C4-2B (cell line): ENCODE results near the gene SSH3.

Experiments
- H3K27ac ChIP-seq: fragments of 450-650 bp; 2 replicates; pipeline ENCODE4 v1.5.1; 2017
- ZFX ChIP-seq: fragments of 450-650 bp; IDR thresholded peaks from 2 replicates; pipeline ENCODE4 v1.6.1; 2017
- TF ChIP-seq, protein P1 (sequence below): fragments of 450-650 bp; conservative IDR thresholded peaks from 2 replicates; pipeline ENCODE4 v1.5.1; 2017; ENCODE audit warnings: mild to moderate bottlenecking

Gene SSH3

DNA sequence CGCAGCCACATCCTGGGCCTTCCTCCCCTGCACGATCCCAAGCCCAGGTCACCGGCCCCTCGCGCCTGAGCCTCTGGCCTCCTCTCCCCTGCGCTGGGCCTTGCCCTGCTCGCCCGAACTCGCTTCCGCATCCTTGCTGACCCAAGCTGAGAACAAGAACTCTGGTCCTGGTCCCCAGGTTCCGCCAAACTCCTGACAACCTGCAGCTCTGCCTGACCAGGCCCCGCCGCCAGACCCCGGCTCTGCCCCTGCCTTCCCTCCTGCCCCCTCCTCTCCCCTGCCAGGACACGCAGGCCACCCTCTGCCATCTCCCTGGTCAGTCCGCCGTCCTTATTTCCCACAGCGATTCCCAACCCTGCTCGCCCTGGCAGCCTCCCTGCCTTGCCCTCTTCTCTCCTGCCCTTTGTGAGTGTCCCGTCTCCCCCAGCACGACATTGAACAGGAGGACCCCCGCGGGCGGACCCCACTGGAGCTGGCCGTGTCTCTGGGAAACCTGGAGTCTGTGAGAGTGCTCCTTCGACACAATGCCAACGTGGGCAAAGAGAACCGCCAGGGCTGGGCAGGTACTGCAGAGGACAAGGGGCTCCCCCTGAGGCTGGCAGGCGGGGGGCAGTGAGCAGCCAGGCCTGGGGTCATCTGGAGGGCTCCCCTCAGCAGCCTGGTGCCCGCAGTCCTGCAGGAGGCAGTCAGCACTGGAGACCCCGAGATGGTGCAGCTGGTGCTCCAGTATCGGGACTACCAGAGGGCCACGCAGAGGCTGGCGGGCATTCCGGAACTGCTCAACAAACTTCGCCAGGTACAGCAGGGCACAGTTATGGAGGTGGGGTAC, 13.5 kb upstream of the SSH3 start:
- H3K27ac ChIP-seq, result peak overlapping the region; percentile 100
- TF ChIP-seq ZFX, result peak; percentile 68; the same call in 1 of the 2 replicates
- TF ChIP-seq, protein P1, sequence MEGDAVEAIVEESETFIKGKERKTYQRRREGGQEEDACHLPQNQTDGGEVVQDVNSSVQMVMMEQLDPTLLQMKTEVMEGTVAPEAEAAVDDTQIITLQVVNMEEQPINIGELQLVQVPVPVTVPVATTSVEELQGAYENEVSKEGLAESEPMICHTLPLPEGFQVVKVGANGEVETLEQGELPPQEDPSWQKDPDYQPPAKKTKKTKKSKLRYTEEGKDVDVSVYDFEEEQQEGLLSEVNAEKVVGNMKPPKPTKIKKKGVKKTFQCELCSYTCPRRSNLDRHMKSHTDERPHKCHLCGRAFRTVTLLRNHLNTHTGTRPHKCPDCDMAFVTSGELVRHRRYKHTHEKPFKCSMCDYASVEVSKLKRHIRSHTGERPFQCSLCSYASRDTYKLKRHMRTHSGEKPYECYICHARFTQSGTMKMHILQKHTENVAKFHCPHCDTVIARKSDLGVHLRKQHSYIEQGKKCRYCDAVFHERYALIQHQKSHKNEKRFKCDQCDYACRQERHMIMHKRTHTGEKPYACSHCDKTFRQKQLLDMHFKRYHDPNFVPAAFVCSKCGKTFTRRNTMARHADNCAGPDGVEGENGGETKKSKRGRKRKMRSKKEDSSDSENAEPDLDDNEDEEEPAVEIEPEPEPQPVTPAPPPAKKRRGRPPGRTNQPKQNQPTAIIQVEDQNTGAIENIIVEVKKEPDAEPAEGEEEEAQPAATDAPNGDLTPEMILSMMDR, result no peak

DNA sequence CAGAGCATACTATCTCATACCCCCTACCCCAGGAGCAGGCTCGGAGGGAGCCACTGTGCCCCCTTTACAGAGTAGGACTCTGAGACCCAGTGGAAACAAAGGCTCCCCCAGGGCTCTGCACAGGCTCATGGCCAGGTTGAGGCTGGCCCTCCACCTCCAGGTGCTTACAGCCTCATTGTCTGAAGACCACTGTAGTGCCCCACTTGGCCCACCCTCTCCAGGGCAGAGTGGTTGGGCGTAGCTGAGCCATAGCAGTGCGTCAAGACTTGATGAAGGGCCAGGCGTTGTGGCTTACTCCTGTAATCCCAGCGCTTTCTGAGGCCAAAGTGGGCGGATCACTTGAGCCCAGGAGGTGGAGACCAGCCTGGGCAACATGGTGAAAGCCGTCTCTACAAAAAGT, 12.5 kb upstream of the SSH3 start:
- no peak overlapping the region; the same call in 1 of the 2 replicates for H3K27ac ChIP-seq
- TF ChIP-seq, protein P1, result no peak
- no peak for TF ChIP-seq ZFX

DNA sequence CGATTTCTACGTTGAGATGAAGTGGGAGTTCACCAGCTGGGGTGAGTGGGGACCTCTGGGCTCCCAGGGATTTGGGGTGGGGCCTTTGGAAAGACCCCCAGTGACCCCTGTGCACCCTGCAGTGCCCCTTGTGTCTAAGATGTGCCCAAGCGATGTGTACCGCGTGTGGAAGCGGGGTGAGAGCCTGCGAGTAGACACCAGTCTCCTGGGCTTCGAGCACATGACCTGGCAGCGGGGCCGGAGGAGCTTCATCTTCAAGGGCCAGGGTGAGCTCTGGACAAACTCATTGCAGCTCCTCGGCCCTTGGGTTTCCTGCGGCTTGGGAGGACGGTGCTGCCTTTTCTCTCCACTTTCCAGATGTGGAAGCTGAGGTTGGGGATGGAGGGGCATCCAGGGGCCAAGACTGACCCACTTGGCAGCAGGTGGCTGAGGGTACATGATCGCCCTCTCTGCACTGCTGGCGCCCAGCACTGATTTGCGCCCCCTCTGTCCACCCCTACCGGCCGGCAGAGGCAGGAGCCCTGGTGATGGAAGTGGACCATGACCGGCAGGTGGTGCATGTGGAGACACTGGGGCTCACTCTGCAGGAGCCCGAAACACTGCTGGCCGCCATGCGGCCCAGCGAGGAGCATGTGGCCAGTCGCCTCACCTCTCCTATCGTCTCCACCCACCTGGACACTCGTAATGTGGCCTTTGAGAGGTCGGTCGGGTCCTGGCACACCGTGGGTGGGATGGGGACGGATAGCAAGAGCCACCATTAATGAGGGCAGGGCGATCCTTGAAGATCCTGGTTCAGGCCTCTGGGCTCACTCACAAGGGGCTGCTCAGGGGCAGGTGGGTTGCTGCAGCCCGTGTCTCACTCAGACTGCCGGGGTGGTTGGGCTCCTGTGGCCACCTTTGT, 11.6 kb upstream of the SSH3 start:
- H3K27ac ChIP-seq, result no peak overlapping the region
- TF ChIP-seq, protein P1, result no peak
- TF ChIP-seq ZFX, result no peak

DNA sequence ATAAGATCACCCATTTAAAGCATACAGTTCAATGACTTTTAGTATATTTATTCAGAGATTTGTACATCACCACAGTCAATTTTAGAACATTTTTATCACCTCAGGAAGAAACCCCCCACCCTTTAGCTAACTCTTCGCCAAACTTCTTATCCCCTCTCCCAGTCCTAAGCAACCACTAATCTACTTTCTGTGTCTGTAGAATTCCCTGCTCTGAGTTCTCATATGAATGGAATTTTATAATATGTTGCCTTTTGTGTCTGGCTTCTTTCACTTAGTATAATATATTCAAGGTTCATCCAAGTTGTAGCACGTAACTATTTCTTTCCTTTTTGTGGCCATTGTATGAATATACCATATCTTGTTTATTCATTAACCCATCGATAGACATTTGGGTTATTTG, 10.7 kb upstream of the SSH3 start:
- H3K27ac ChIP-seq, result no peak overlapping the region
- no peak for TF ChIP-seq ZFX

DNA sequence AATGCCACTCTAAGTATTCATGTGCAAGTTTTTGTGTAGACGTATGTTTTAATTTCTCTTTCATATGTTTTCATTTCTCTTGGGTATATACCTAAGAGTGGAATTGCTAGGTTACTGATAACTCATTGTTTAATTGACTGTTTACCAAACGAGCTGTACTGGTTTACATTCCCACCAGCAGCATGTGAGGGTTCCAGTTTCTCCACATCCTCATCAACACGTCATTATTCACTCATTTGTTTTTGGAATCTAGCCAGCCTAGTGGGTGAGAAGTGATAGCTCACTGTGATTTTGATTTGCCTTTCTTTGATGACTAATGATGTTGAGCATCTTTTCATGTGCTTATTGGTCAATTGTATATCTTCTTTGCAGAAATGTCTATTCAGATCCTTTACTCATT, 10.2 kb upstream of the SSH3 start:
- TF ChIP-seq ZFX, result no peak
- TF ChIP-seq, protein P1, result no peak
- no peak overlapping the region for H3K27ac ChIP-seq

DNA sequence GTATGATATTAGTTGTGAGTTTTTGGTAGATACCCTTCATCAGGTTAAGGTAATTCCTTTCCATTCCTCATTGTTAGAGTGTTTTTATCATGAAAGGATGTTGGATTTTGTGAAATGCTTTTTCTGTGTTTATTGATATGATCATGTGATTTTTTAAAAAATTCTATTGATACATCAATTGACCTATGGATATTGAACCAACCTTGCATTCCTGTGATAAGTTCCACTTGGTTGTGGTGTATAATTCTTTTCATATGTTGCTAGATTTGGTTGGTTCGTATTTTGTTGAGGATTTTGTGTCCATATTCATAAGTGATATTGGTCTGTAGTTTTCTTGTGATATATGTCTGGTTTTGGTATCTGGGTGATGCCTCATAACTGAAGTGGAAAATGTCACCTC, 7.5 kb upstream of the SSH3 start:
- no peak overlapping the region for H3K27ac ChIP-seq
- TF ChIP-seq ZFX, result no peak
- TF ChIP-seq, protein P1, result no peak

DNA sequence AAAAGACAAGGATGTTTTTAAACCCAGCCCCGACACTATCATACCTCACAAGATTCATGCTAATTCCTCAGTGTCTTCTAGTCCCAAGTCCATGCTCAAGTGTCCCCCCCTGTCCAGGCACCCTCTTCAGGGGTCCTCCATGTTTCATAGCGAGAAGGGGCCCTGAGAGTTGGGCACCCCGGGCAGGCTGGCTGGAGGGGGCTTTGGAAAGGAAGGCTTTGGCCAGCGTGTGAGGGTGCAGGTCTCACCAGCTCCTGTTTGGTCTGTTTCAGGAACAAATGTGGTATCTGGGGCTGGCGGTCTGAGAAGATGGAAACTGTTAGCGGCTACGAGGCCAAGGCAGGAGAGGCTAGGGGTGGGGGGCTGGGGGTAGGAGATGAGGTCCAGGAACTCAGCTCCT, 4.5 kb upstream of the SSH3 start:
- H3K27ac ChIP-seq, result no peak overlapping the region
- no peak for TF ChIP-seq ZFX
- TF ChIP-seq, protein P1, result no peak
